HG03558 (cell line): ENCODE results near the gene CD84.
"Not testable (repeated sequence)": the region's sequence is repeated elsewhere in the genome, so short reads cannot be mapped to it uniquely, and the experiment has no call there.

Experiments used
- ATAC-seq: cut with Tn5 transposase; IDR thresholded peaks from one replicate; pipeline ENCODE4 v1.9.1; 2021; ENCODE audit warnings: moderate number of reproducible peaks; ENCODE audit not compliant: unreplicated experiment; ENCODE audit errors: extremely low read depth

CD84 gene

GRCh38 chr1:160576884-160577283 is 2.4 kb downstream of the CD84 start:
- ATAC-seq = no peak

GRCh38 chr1:160576390-160576789 is 2.9 kb downstream of the CD84 start:
- no peak for ATAC-seq

GRCh38 chr1:160575112-160575664 is 4.1 kb downstream of the CD84 start:
- ATAC-seq = no peak

- ATAC-seq = no peak
These were observed 8.5 kb downstream of the CD84 start for GRCh38 chr1:160570840-160571239.

GRCh38 chr1:160569806-160570205 is 9.5 kb downstream of the CD84 start:
- no peak for ATAC-seq

- ATAC-seq = no peak
These were observed 11.2 kb downstream of the CD84 start for GRCh38 chr1:160567858-160568682.

GRCh38 chr1:160567341-160567740 is 12.0 kb downstream of the CD84 start:
- ATAC-seq = no peak

GRCh38 chr1:160565564-160565963 is 13.7 kb downstream of the CD84 start:
- no peak for ATAC-seq

GRCh38 chr1:160563230-160563629 is 16.1 kb downstream of the CD84 start:
- not testable (repeated sequence) for ATAC-seq

GRCh38 chr1:160562745-160563144 is 16.6 kb downstream of the CD84 start:
- not testable (repeated sequence) for ATAC-seq

- no peak for ATAC-seq
These were observed 18.5 kb downstream of the CD84 start for GRCh38 chr1:160560806-160561205.

GRCh38 chr1:160560045-160560705 is 19.1 kb downstream of the CD84 start:
- no peak for ATAC-seq

- ATAC-seq = not testable (repeated sequence)
These were observed 19.9 kb downstream of the CD84 start for GRCh38 chr1:160559437-160559836.

GRCh38 chr1:160558660-160559380 is 20.5 kb downstream of the CD84 start:
- ATAC-seq = no peak

GRCh38 chr1:160553778-160554177 is 25.5 kb downstream of the CD84 start:
- ATAC-seq = no peak

- ATAC-seq = no peak
These were observed 26.9 kb downstream of the CD84 start for GRCh38 chr1:160552425-160552824.

- no peak for ATAC-seq
These were observed 28.7 kb downstream of the CD84 start for GRCh38 chr1:160550572-160551034.

GRCh38 chr1:160549665-160550006 is 29.7 kb downstream of the CD84 start:
- no peak for ATAC-seq

GRCh38 chr1:160548960-160549664 is 30.2 kb downstream of the CD84 start:
- ATAC-seq = no peak

GRCh38 chr1:160548183-160548582 is 31.1 kb downstream of the CD84 start:
- ATAC-seq = no peak
